GM19099 (cell line): ENCODE measurements around the gene EPHX1.

Experiments used
- POLR2A ChIP-seq: IDR thresholded peaks from 3 replicates; pipeline ENCODE4 v1.6.1; 2011; ENCODE audit warnings: low read depth; ENCODE audit not compliant: insufficient read length; ENCODE audit errors: extremely low read depth

The EPHX1 gene

GRCh38 chr1:225846331-225847310, 36.7 kb downstream of the EPHX1 start:
- TF ChIP-seq POLR2A: no peak

DNA sequence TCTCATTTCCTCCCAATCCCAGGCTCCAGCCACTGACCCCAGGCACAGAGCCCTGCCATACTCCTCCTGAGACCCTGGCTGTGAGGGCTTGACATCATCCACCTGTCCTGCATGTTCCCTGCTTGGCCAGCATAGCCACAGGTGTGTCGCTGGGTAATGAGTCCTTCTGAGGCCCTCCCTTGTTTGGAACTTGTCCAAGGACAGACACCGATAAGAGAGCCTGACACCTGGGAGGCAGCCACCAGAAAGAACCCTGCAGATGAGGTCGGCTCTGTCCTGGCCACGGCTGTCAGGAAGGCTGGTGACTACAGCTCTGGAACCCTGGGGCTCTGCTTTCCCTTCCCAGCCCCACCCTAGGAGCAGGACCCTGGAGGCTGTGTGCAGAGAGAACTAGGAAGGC, 37.7 kb downstream of the EPHX1 start:
- TF ChIP-seq POLR2A: no peak

DNA sequence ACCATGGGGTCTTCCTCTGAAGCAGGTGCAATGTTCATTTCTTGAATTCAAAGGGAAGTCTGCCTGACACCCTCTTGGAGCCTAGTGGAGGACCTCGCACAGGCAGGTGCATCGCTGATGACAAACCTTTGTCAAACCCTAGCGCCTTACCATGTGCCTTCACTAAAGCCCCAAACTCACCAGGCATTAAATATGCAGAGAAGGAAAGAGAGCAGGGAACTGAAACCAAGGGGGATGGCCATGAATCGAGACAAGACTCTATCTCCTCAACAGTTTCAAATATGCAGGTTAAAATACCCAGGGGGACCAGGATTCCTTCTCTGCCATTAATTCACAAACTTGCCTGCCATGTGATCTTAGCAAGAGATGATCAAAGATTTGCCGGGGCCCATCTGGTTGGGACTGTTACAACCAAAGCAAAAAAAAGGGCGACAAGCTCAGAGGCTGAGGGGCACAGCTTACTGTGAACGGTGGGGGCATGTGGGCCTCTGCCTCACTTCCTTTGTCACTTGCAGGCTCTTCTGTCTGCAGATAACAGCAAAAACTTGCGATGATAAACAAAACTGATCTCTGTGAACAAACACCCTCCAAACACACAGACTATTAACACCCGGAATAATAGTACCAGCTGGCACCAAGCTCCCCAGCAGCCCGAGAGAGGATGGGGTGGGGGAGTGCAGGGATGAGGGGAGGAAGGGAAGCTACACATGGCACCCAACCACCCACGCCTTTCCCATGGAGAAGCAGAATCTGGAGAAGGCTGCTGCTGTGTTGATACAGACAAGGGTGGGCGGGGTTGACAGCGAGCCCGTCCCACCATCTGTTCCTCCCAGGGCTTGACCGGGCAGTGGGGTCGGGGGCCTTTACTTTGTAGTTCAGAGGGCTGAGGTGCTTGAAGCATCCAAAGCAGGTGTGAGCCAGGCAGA, 38.4 kb downstream of the EPHX1 start:
- no peak for TF ChIP-seq POLR2A

DNA sequence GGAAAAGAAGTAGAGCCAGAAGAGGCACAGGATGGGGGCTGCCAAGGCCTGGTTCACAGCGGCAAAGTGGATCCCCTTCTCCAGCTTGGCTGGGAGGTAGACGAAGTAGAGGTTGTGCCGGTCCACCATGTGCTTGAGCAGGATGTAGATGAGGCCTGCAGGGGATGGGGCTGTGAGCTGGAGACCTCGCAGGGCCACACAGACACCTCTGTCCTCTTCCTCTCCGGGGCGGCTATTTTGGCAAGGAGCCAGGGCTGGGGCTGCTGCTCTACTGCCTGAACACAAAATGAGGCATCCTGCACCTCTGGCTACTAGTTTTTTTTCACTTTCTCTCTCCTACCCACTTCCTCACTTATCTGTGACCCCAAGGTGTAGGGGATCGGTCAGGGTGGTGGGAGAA, 40.0 kb downstream of the EPHX1 start:
- no peak for TF ChIP-seq POLR2A

- TF ChIP-seq POLR2A: no peak
Observed at GRCh38 chr1:225850370-225850769, 40.4 kb downstream of the EPHX1 start.

GRCh38 chr1:225851805-225852204, 41.9 kb downstream of the EPHX1 start:
- no peak for TF ChIP-seq POLR2A

DNA sequence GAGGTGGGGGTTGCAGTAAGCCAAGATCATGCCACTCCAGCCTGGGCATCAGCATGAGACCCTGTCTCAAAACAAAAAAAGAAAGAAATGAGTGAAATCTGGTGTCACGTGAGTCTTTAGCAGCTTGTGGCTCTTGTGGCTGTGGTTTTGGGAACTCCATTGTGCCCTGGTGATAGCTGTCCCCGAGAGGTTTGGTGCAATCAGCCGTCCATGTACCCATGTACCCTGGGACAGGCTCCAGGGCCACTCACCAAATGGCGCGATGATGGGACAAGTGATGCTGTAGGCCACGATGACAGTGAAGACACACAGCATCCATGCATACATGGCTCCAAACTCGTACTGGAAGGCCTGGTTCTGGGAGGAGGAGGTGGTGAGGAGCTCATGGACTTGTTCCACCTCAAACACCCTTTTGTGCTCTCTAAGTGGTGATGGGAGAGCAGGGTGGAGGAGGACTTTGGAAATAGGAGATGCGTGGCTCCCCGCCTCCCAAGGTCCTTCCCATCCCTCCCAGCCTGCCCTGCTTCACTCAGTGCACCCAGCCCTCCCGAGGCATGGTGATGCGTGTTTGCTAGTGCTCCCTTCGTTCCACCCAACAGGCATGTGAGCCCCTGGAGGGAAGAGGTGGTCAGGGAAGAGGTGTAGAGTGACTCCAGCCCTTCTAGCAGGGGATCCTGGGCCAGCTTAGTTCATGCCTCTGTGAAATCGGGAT, 42.6 kb downstream of the EPHX1 start:
- no peak for TF ChIP-seq POLR2A

DNA sequence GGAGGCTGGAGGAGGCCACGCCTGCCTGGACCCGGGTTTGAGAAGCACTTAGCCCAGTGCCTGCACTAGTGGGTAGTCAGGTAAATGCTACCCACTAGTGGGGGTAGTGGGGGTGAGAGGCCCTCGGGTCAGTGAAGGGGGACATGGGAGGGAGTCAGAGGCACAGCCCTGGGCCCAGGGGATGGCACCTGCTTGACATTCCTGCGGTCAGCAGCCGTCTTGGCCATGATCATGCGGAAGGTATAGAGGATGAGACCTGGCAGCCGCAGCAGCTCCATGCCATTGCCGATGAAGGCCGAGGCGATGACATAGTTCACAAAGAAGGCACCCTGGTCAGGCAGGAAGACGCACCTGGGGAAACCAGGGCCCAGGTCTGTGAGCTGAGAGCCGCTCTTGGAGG, 43.5 kb downstream of the EPHX1 start:
- no peak for TF ChIP-seq POLR2A

DNA sequence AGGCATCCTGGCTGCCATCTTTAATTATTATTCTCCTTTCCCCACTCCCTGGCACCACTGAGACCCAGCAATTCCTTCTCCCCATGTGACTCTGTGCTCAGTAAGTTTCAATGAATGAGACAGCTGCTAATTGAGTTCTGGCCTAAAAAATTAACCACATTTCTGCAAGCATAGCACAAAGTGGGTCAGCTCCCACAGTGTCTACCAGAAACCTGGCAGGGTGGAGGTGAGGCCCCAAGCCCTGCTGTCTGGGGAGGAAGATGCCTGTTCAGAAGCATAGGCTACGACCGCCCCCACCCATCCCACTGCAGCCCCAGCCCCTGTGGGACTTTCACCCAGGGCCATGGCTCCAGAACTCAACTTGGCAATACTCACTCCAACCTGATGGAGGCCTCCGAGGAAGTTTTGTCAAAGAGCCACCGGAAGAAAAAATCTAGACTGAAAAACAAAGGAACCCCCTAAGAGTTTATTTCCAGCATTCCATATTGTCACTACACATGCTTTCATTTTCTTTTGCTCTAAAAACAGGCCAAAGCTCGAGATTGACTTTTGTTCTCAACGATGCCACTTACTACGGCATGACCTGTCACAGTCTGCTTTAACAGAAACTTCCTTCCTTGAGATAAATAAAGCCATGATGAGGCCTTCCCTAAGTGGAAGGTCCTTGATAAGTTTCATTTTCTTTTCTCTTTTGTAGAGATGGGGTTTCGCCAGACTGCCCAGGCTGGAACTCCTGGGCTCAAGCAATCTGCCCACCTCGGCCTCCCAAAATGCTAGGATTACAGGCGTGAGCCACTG, 45.8 kb downstream of the EPHX1 start:
- TF ChIP-seq POLR2A: no peak

- TF ChIP-seq POLR2A: no peak
Observed at GRCh38 chr1:225857256-225857655, 47.3 kb downstream of the EPHX1 start.

GRCh38 chr1:225859151-225859550, 49.2 kb downstream of the EPHX1 start:
- no peak for TF ChIP-seq POLR2A

DNA sequence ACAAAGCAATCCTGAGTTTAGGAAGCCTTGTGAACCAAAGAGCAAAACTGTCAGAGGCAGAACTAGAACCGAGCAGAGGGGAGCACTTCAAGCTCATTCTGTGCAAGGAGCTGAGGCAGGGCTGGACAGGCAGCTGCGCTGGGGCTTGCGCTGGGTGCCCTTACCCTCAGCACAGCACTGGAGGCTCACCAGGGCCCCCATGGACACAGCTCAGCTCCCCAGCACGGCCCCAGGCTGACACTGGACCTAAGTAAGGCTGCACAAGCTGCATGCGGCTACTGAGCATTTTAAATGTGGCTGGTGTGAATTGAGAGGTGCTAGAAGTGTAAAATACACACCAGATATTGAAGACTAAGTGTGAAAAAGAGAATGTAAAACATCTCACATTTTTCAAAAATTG, 50.2 kb downstream of the EPHX1 start:
- TF ChIP-seq POLR2A: no peak

DNA sequence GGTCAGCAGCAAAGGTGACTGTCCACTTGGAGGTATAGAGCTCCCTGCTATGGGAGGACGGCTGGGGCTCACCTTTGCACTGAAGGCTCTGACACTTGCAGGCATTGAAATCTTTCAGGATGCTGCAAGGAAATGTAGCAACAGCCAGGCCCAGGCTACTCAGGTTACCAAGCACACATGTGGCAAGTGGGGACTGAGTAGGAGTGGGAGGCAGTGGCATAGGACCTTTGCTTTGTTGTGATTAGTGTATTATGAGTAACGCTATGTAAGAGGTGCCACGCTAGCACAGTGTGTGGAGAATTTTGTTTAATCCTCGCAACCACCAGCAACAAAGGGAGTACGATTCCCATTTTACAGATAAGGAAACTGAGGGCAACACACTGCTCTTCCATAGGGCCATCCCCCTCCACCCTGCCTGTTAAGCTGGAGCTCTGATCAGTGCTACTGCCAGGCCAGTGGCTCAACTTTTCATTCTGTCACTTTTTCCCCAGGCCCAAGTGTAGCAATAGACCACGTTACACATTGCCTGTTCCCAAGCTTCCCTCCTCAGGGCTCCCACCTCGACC, 51.0 kb downstream of the EPHX1 start:
- TF ChIP-seq POLR2A: no peak
